SU-DHL-6 (cell line): Measurements from ENCODE around the gene FBP1.

Experiments used
- H2AFZ ChIP-seq: fragments of 200-600 bp; sonication (generic); 2 replicates; pipeline ENCODE4 v1.6.1; 2014; ENCODE audit warnings: low read depth, mild to moderate bottlenecking, moderate library complexity, mixed read lengths, antibody characterized with exemption, low read length; ENCODE audit not compliant: severe bottlenecking
- H3F3A ChIP-seq: fragments of 200-600 bp; shearing (Covaris generic); 2 replicates; pipeline ENCODE4 v1.6.0; 2016; ENCODE audit warnings: antibody characterized with exemption, mild to moderate bottlenecking; ENCODE audit not compliant: insufficient read depth
- H3K27ac ChIP-seq: fragments of 200-600 bp; sonication (generic); 2 replicates; pipeline ENCODE4 v1.5.1; 2016; ENCODE audit warnings: low read depth, mild to moderate bottlenecking, low read length, moderate library complexity, mixed read lengths
- H3K27me3 ChIP-seq: fragments of 200-600 bp; sonication (generic), shearing (Covaris generic); 2 replicates; pipeline ENCODE4 v1.6.0; 2014; ENCODE audit warnings: mild to moderate bottlenecking, low read length
- H3K36me3 ChIP-seq: fragments of 200-600 bp; sonication (generic); 2 replicates; pipeline ENCODE4 v1.6.1; 2014; ENCODE audit warnings: mild to moderate bottlenecking, low read length, mixed read lengths
- H3K4me2 ChIP-seq: fragments of 300-600, 200-600 bp; shearing (Covaris generic), sonication (generic); 2 replicates; pipeline ENCODE4 v1.6.0; 2014; ENCODE audit warnings: low read length, low read depth, mild to moderate bottlenecking; ENCODE audit not compliant: poor library complexity, severe bottlenecking
- H3K4me3 ChIP-seq: fragments of 200-600 bp; sonication (generic); 2 replicates; pipeline ENCODE4 v1.5.1; 2014; ENCODE audit warnings: antibody characterized with exemption, low read length, mild to moderate bottlenecking, mixed read lengths; ENCODE audit not compliant: insufficient read depth, poor library complexity, severe bottlenecking
- H3K79me2 ChIP-seq: fragments of 200-600 bp; sonication (generic); 2 replicates; pipeline ENCODE4 v1.6.1; 2014; ENCODE audit warnings: mild to moderate bottlenecking, low read length, moderate library complexity; ENCODE audit not compliant: insufficient read depth
- H3K9ac ChIP-seq: fragments of 200-600 bp; sonication (generic); 2 replicates; pipeline ENCODE4 v1.7.0; 2014; ENCODE audit warnings: mild to moderate bottlenecking, low read length
- H3K9me2 ChIP-seq: fragments of 200-600 bp; sonication (generic); replicated peaks from 2 replicates; pipeline ENCODE4 v1.6.1; 2014; ENCODE audit warnings: low read length; ENCODE audit not compliant: insufficient read depth
- H3K9me3 ChIP-seq: fragments of 200-600 bp; sonication (generic); 2 replicates; pipeline ENCODE4 v1.6.1; 2014; ENCODE audit warnings: low read length, mixed read lengths; ENCODE audit not compliant: insufficient read depth
- H4K20me1 ChIP-seq: fragments of 200-600 bp; sonication (generic); 2 replicates; pipeline ENCODE4 v1.6.1; 2014; ENCODE audit warnings: low read depth, mild to moderate bottlenecking, antibody characterized with exemption, low read length, moderate library complexity, mixed read lengths
- EZH2phosphoT487 ChIP-seq: fragments of 200-600 bp; sonication (generic), shearing (Covaris generic); conservative IDR thresholded peaks from 2 replicates; pipeline ENCODE4 v1.6.1; 2018; ENCODE audit warnings: mild to moderate bottlenecking, antibody characterized with exemption, low read length, moderate library complexity, mixed read lengths
- TF ChIP-seq, protein P1 (sequence below): fragments of 200-600 bp; sonication (generic); IDR thresholded peaks from one replicate; pipeline ENCODE4 v1.5.1; 2017; ENCODE audit warnings: antibody characterized with exemption, mild to moderate bottlenecking, low read length, moderate library complexity; ENCODE audit not compliant: insufficient read depth, poor library complexity, severe bottlenecking

FBP1 gene

DNA sequence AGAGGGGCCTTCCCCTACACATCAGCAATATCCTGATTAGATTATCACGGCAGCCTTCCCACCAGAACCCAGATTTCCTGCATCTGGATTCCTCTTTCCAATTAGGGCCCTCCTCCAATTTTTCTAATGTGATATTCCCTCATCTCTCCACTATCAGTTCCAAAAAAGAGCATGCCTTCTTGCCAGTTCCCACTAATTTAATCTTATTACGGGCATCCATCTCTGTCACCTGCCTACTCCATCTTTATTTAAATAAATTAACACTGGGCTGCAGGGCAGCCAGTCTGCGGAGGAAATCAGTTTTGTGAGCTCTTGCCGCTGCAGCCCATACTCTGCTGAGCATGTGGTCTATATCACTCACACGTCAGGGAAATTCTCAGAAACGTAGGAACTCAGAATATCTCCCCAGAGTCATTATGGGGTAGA, 29.1 kb downstream of the FBP1 start:
- Histone ChIP-seq H3K9me3 (no peaks in the 10 kb centered on the region), H3K9me2 (no peaks in the 10 kb centered on the region), H3K4me2 (no peak overlapping the region), H3K79me2 (no peaks in the 10 kb centered on the region), H3K27me3 (no peaks in the 10 kb centered on the region), H3K36me3 (no peaks in the 10 kb centered on the region), H4K20me1 (no peaks in the 10 kb centered on the region), H3K9ac (no peak overlapping the region), H3F3A (no peaks in the 10 kb centered on the region), H2AFZ (no peak overlapping the region), H3K4me3 (no peak overlapping the region), H3K27ac (no peak overlapping the region)
- no peak for TF ChIP-seq EZH2phosphoT487
- TF ChIP-seq, protein P1, sequence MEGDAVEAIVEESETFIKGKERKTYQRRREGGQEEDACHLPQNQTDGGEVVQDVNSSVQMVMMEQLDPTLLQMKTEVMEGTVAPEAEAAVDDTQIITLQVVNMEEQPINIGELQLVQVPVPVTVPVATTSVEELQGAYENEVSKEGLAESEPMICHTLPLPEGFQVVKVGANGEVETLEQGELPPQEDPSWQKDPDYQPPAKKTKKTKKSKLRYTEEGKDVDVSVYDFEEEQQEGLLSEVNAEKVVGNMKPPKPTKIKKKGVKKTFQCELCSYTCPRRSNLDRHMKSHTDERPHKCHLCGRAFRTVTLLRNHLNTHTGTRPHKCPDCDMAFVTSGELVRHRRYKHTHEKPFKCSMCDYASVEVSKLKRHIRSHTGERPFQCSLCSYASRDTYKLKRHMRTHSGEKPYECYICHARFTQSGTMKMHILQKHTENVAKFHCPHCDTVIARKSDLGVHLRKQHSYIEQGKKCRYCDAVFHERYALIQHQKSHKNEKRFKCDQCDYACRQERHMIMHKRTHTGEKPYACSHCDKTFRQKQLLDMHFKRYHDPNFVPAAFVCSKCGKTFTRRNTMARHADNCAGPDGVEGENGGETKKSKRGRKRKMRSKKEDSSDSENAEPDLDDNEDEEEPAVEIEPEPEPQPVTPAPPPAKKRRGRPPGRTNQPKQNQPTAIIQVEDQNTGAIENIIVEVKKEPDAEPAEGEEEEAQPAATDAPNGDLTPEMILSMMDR, result no peak

DNA sequence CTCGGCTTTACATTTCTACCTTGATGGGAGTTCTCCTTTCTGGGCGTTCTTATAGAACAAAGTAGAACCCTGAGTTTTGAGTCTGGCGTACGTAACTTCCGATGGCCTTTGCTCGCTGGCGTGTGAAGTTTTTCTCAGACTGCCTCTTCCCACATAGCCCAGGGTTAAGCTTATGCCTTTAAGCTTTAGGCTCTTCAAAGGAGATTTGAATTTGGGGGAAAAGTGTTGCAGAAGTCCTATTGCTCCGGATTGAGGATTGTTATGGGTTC, 32.0 kb downstream of the FBP1 start:
- Histone ChIP-seq H3K27me3 (no peaks in the 10 kb centered on the region), H3K9ac (no peak overlapping the region), H3K4me3 (no peak overlapping the region), H3K79me2 (no peaks in the 10 kb centered on the region), H3K9me2 (no peaks in the 10 kb centered on the region), H4K20me1 (no peaks in the 10 kb centered on the region), H3K9me3 (no peaks in the 10 kb centered on the region), H3K27ac (no peak overlapping the region), H3K36me3 (no peaks in the 10 kb centered on the region), H3F3A (no peaks in the 10 kb centered on the region), H2AFZ (no peak overlapping the region), H3K4me2 (no peak overlapping the region)
- TF ChIP-seq, protein P1, result no peak
- no peak for TF ChIP-seq EZH2phosphoT487

DNA sequence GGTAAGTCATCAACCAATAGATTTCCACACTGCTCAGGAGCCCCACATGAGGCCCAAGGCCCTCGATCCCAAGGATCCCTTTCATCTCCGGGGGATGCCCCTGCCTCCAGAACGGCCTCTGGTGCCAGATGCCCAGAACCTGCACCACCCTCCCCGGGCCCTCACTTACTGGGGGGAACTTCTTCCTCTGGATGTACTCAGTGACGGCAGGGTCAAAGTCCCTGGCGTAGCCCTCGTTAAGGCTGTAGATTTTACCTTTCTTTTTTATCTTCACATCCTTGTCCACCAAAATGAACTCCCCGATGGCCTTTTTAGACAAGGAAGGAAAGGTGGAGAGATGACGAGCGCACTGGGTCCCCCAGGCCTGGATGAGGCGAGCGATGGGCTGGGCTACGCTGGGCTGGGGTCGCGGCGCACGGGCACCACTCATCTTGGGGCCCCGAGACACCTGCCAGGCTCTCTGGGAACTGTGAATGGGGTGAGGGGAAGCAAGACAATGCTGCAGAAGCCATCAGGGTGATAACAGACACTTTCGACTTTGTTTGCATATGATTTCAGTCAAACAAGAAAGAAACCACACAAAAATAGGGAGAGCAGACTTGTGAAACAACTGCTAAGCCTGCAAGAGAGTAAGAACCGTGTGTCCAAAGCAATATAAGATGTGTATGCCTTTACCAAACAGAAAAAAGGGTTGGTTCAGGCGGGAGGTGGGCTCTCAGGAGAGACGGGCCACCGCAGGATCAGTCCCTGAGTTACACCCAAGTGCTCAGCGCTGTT, 32.5 kb downstream of the FBP1 start:
- H3K79me2 ChIP-seq, result no peaks in the 10 kb centered on the region
- H3K9me3 ChIP-seq, result no peaks in the 10 kb centered on the region
- H3K27ac ChIP-seq, result no peak overlapping the region
- H2AFZ ChIP-seq, result no peak overlapping the region
- H3K27me3 ChIP-seq, result no peaks in the 10 kb centered on the region
- no peak overlapping the region for H3K4me2 ChIP-seq
- H3K9ac ChIP-seq, result no peak overlapping the region
- H3K36me3 ChIP-seq, result no peaks in the 10 kb centered on the region
- H3F3A ChIP-seq, result no peaks in the 10 kb centered on the region
- no peaks in the 10 kb centered on the region for H4K20me1 ChIP-seq
- H3K9me2 ChIP-seq, result no peaks in the 10 kb centered on the region
- TF ChIP-seq, protein P1, result no peak
- no peak for TF ChIP-seq EZH2phosphoT487
- no peak overlapping the region for H3K4me3 ChIP-seq
